IPS DF 4.7 (cell line): ENCODE data around the gene OR4X1.
A peak's percentile ranks its signal among the peaks of the same experiment; 100 is the strongest.
"Not testable (repeated sequence)": the region's sequence is repeated elsewhere in the genome, so short reads cannot be mapped to it uniquely, and the experiment has no call there.

ENCODE experiments used
- DNase-seq: peaks from one replicate; pipeline ENCODE4 v3.0.0-alpha.2; 2013; ENCODE audit warnings: low spot score; ENCODE audit errors: extremely low read depth

The OR4X1 gene, protein sequence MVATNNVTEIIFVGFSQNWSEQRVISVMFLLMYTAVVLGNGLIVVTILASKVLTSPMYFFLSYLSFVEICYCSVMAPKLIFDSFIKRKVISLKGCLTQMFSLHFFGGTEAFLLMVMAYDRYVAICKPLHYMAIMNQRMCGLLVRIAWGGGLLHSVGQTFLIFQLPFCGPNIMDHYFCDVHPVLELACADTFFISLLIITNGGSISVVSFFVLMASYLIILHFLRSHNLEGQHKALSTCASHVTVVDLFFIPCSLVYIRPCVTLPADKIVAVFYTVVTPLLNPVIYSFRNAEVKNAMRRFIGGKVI

DNA sequence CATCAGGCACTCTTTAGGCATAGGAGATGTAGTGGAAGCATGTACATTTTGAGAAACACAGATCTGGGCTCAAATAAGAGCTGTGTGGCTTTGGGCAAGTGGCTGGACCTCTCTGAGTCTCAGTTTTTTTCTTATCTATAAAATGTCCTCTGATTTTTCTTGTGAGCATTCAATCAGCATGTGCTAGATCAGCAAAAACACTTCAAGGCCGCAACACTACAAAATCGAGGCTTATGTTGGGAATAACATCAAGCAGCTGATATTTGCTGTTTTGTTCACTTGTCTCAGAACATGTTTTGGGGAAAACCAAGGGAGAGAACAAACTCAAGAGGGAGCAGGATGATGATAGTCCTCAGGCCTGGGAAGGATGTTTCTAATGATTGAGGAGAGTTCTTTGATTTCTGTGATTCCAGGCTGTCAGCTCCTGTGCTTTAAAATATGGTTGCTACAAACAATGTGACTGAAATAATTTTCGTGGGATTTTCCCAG lies at the start of gene OR4X1:
OR4X1 (plus strand) TSS at position 439 of the 489 bp plus-strand sequence; CDS start at position 439, 0 bp downstream.
- no peak for DNase-seq

DNA sequence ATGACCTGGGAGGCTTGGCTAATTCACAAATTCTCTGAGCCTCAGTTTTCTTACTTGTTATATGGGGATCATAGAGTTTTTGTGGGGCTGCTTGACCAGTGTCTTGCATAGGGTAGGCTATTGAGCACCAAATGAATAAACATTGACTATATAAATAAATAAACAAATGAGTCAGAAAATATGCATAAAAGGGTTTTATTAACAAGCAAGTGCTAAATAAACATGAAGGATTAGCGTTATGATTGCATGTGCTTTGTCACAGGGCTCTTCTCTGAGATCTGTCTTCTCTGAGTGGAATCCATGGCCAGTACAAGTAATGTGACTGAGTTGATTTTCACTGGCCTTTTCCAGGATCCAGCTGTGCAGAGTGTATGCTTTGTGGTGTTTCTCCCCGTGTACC lies 47.2 kb upstream of the OR4X1 start, which contains the start of gene OR4B1:
OR4B1 (plus strand) TSS at position 301 of the 400 bp plus-strand sequence; CDS start at position 301, 0 bp downstream.
- no peak for DNase-seq

DNA sequence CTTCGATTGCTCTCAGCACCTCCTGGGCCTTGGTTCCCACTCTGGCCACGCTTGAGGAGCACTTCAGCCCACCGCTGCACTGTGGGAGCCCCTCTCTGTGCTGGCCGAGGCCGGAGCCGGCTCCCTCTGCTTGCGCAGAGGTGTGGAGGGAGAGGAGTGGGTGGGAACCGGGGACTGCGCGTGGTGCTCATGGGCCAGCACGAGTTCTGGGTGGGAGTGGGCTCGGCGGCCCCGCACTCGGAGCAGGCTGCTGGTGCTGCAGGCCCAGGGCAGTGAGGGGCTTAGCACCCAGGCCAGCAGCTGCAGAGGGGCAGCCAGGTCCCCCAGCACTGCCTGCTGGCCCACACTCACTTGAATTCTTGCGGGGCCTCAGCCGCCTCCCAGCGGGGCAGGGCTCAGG lies 34.9 kb upstream of the OR4X1 start:
- no peak for DNase-seq

DNA sequence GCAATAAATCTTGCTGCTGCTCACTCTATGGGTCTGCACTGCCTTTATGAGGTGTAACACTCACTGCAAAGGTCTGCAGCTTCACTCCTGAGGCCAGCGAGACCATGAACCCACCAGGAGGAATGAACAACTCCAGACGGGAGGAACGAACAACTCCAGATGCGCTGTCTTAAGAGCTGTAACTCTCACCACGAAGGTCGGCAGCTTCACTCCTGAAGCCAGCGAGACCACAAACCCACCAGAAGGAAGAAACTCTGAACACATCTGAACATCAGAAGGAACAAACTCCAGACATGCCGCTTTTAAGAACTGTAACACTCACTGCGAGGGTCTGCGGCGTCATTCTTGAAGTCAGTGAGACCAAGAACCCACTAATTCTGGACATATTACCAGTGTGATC lies 33.6 kb upstream of the OR4X1 start:
- DNase-seq = not testable (repeated sequence)

DNA sequence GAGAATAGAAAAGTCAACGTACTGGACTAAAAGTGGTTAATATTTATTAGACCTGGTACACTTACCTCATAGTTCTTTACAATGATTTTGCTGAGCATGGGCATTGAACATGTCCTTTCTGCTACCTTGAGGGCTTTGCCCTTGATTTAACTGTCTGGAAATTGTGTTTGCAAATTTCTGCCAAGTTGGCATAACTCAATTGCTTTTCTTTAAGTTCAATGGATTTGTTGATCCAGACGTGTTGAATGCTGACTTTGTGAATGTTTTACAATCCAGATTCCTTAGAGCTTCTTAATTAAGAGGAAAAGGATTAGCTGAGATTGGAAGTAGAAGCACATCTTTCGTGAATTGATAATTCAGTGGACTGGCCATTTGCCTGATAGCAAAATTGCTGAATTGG lies 25.9 kb upstream of the OR4X1 start:
- DNase-seq = no peak

DNA sequence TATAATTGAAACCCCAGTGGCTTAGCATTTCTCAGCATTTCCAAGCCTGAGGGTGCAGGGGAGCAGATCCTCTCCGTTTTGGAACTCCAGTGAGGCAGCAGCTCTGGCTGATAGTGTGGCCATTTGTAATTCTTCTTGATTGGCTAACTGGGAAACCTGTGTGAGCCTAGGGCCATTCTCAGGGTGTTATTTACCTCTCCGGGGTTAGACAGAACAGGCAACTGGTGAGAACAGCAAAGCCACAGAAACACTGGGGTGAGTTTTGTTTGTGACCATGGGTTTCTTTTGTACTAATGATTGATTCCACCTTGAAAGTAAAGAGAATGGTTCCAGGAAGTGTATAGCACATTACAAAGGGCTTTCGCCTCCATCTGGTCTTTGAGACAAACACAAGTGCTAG lies 21.2 kb upstream of the OR4X1 start:
- no peak for DNase-seq

DNA sequence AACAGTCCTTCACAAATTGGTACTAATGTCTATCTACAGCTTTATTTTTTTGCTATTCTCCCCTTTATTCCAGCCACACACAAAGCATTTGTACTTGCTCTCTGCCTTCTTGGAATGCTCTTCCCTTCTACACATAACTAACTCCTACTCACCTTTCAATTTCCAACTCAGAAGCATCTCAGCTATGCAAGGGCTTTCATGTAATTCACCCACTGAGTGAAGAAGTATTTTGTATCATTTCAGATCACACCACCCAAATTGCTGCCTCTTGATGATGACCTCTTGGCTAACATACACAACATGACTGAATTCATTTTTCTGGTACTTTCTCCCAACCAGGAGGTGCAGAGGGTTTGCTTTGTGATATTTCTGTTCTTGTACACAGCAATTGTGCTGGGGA lies 18.9 kb upstream of the OR4X1 start, which contains the start of gene OR4X2:
OR4X2 (plus strand) TSS at position 301 of the 400 bp plus-strand sequence; CDS start at position 301, 0 bp downstream.
- no peak for DNase-seq

DNA sequence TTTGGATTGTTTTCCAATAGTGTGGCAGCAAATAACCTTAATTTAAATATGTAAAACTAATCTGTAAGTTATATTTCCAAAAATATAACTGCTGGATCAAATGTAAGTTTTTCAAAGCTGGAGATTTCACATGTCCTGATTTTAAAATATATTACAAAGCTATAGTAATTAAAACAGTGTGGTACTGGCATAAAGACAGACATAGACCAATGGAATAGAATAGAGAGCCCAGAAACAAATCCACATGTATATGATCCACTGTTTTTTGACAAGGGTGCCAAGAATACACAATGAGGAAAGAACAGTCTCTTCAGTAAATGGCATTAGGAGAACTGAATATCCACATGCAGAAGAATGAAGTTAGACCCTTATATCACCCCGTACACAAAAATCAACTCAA lies 14.8 kb upstream of the OR4X1 start:
- DNase-seq = no peak

DNA sequence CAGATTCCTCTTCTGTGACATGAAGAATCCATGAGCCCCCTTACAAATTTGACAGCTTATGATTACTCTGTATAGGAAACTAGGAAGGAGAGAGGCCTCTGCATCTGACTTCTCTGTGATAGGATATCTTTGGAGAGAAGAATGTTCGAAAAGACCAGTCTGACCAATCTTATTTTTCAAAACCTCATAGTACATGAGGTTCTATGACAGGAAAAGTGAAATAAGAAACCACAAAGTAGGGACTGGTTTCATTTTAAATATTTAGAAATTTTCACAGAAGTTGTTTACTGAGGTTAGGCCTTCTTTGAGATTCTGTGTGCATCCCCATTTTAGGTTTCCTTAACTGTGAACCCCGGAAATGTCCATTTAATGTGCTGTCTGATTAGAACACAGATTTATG lies 2.1 kb upstream of the OR4X1 start:
- no peak for DNase-seq

DNA sequence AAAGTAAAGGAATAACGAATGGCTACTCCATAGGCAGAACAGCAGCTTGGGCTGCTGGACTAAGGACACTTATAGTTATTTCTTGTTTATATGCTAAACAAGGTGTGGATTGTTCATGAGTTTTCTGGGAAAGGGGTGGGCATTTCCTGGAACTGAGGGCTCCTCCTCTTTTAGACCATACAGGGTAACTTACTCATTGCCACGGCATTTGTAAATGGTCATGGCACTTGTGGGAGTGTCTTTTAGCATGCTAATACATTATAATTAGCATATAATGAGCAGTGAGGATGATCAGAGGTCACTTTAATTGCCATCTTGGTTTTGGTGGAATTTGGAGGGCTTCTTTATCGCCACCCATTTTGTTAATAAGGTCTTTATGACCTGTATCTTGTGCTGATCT lies 7.0 kb downstream of the OR4X1 start:
- DNase-seq = no peak

DNA sequence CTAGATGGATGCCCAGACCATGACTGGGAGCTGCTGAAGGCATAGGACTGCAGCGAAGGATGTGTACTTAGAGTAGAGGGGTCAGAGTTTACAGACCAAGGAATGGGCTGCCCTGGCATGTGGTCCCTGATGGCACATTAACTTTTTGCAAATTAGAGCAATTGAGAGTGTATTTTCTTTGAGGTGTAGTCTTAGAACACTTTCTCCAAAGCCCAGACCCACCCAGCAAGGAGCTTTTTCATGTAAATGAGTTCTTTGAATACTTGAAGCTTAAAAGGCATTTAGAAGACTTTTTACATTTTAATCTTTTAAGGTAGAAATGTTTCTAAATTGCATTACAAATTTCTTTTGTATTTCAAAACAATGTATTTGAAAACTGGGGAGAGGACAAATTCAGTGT lies 8.9 kb downstream of the OR4X1 start:
- no peak for DNase-seq

DNA sequence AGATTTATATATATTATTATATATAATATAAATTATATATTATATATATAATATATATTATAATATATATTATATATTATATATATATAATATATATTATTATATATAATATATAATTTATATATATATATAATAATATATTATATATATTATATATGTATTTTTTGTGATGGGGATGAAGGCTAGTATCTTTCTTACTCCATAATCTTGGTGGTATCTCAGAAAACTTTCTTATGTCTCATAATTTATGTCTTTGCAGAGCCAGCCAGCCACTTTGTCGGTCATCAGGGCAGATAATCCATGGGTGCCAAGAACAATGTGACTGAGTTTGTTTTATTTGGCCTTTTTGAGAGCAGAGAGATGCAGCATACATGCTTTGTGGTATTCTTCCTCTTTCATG lies 42.3 kb downstream of the OR4X1 start, which contains the start of gene OR4S1:
OR4S1 (plus strand) TSS at position 301 of the 400 bp plus-strand sequence; CDS start at position 301, 0 bp downstream.
- no peak for DNase-seq

DNA sequence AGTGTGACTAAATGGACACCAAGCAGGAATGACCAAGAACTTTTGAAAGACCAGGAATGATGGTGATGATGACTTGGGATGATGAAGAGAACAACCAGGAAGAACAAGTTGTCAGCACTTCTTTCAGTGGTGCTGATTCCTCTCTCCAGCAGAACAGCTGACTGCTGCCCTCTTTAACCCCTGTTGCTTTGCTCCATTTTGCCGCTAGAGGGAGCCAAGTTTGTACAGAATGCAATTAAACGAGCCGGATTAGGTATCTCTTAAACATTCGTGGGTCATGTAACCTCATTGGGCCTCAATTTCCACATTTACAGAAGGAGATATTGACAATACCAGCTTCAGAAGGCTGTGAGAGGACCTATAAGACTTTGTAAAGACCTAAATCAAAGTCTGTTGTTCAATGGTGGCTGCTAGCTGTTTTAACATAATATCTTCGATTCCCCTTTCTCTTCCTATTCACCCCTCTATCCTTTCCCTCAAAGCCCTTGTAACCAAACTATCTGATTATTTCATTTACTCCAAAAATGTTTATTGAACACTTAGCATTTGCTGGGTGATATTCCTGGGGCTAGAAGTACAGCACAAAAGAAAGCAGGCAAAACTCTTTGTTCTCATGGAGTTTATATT lies 44.2 kb downstream of the OR4X1 start:
- peak; percentile 2 for DNase-seq

DNA sequence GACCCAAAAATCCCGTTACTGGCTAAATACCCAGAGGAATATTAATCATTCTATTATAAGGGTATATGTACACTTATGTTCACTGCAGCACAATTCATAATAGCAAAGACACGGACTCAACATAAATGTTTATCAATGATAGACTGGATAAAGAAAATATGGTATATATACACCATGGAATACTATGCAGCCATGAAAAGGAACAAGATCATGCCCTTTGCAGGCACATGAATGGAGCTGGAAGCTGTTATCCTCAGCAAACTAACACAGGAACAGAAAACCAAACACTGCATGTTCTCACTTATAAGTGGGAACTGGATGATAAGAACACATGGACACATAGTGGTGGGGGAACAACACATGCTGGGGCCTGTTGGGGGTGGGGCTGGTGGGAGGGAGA lies 49.9 kb downstream of the OR4X1 start:
- DNase-seq = not testable (repeated sequence)
